Measurements from ENCODE around the gene TEC. TPM values are rescaled to one million over a fixed set of nuclear protein-coding genes. Genes with fewer than 3 reads are reported as not detected.

TEC gene
- total RNA-seq, 2 experiments from 2014 or later, result 2.1 to 11.5 TPM

- Histone ChIP-seq H3K79me2 (ENCODE audit: insufficient read depth, low read depth, low read length) (no peaks in the 10 kb centered on the region), H3K9me2 (ENCODE audit: insufficient read depth, low read length) (no peaks in the 10 kb centered on the region), H3K36me3 (ENCODE audit: insufficient read depth, low read length) (no peaks in the 10 kb centered on the region), H4K20me1 (ENCODE audit: insufficient read depth, low read length) (no peaks in the 10 kb centered on the region), H3K4me1 (ENCODE audit: insufficient read depth, low read length, poor library complexity, severe bottlenecking) (no peaks in the 10 kb centered on the region), H2AFZ (ENCODE audit: low read length) (no peak overlapping the region), H3K27ac (ENCODE audit: low read depth, low read length, poor library complexity, severe bottlenecking) (no peak overlapping the region), H3K4me2 (ENCODE audit: low read length) (no peak overlapping the region), H3K9me3 (ENCODE audit: low read length) (peaks cover 14% of the 10 kb centered on the region), H3K4me3 (ENCODE audit: low read depth, low read length, poor library complexity, severe bottlenecking) (no peak overlapping the region)
- DNase-seq (ENCODE audit: low spot score), result no peak
- TF ChIP-seq EZH2phosphoT487 (IDR thresholded peaks at IDR 0.05; ENCODE audit: borderline replicate concordance, low read depth, low read length), result no peak
- TF ChIP-seq CTCF (conservative IDR thresholded peaks at IDR 0.05; ENCODE audit: low read length), result no peak
- ChIA-PET POLR2A (interaction anchor here (0.6 to 1.0 kb wide), 2 partner anchors 8 to 38 kb away, joined by 3 read pairs; no protein-coding TSS in a partner anchor), CTCF (ENCODE audit: unreplicated experiment) (interaction anchor here (0.9 kb wide), 1 partner anchor 219 kb away, joined by 3 read pairs; no protein-coding TSS in a partner anchor)
- BruUV-seq (replicated peaks), result no TSS peak
- intact Hi-C loops (cut with micrococcal nuclease; ENCODE audit: unreplicated experiment), result no loop called here
Measured at GRCh38 chr4:48149827-48150370, 119.7 kb downstream of the TEC start.

GRCh38 chr4:48147621-48148020 lies 122.0 kb downstream of the TEC start:
- H3K36me3 ChIP-seq (ENCODE audit: insufficient read depth, low read length), result no peaks in the 10 kb centered on the region
- CTCF ChIA-PET (ENCODE audit: unreplicated experiment), result no interaction called here

More at GRCh38 chr4:48147621-48148020, 122.0 kb downstream of the TEC start:
- no peak for DNase-seq (ENCODE audit: low spot score)
- TF ChIP-seq CTCF (conservative IDR thresholded peaks at IDR 0.05; ENCODE audit: low read length) (no peak), EZH2phosphoT487 (IDR thresholded peaks at IDR 0.05; ENCODE audit: borderline replicate concordance, low read depth, low read length) (no peak)
- intact Hi-C loops (cut with micrococcal nuclease; ENCODE audit: unreplicated experiment), result no loop called here
- Histone ChIP-seq H3K79me2 (ENCODE audit: insufficient read depth, low read depth, low read length) (no peaks in the 10 kb centered on the region), H3K4me1 (ENCODE audit: insufficient read depth, low read length, poor library complexity, severe bottlenecking) (no peaks in the 10 kb centered on the region), H3K9me3 (ENCODE audit: low read length) (no peaks in the 10 kb centered on the region), H2AFZ (ENCODE audit: low read length) (no peak overlapping the region), H3K4me3 (ENCODE audit: low read depth, low read length, poor library complexity, severe bottlenecking) (no peak overlapping the region), H3K4me2 (ENCODE audit: low read length) (no peak overlapping the region), H3K27ac (ENCODE audit: low read depth, low read length, poor library complexity, severe bottlenecking) (no peak overlapping the region), H4K20me1 (ENCODE audit: insufficient read depth, low read length) (no peaks in the 10 kb centered on the region), H3K9me2 (ENCODE audit: insufficient read depth, low read length) (no peaks in the 10 kb centered on the region)
- POLR2A ChIA-PET, result interaction anchor here (0.7 kb wide), 1 partner anchor 57 kb away, joined by 3 read pairs; no protein-coding TSS in a partner anchor
- BruUV-seq (replicated peaks), result no TSS peak
